Measurements from ENCODE around the gene SEMA3E.

The SEMA3E gene

DNA sequence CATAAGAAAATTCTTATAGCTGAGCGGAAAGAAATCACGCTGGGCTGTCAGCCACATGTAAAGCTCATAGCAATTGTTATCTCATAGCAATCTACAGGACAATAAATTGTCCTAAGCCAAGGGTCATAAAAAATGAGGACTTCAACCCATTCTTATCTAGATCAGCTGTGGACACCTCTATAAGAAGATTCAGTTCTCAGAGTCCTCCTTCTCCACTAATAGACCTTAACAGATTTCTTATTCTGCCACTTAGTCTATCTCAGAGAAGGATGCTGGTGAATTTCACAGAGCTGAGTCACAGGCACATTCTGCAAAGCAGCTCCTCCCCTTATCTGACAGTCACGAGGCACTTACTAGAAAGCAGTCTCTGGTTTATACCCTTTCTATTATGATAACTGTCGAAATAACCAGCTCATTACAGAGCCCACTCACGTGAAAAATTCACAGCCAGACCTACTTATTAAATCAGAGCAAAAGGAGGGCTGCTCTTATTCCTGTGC, 300.9 kb downstream of the SEMA3E start:
- DNase-seq (ENCODE audit: low read depth), result no peak
- no peak for TF ChIP-seq CTCF (IDR thresholded peaks at IDR 0.05; ENCODE audit: insufficient read depth, low read depth, low read length, missing control alignments)
- no peak overlapping the region for H3K4me3 ChIP-seq (ENCODE audit: low read depth, low read length)

DNA sequence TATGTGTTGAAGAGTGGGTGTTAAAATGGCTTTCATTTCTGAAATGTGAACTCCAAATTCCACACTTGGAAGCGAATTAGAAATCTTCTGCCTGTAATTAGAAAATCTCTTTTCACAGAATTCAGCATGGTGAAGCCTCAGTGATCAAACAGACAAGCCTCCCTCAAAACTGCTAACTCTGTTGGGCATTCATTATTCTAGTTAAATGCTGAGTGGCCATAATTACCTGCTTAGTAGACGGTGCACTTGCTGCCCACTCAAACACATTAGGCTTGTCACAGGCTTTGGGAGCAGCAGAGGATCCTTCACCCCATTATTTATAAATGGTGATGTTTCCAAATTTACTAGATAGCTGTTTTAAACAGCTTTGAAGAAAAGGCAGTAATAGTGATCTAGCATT, 309.0 kb downstream of the SEMA3E start:
- no peak for TF ChIP-seq CTCF (IDR thresholded peaks at IDR 0.05; ENCODE audit: insufficient read depth, low read depth, low read length, missing control alignments)
- no peak overlapping the region for H3K4me3 ChIP-seq (ENCODE audit: low read depth, low read length)
- DNase-seq (ENCODE audit: low read depth), result no peak

DNA sequence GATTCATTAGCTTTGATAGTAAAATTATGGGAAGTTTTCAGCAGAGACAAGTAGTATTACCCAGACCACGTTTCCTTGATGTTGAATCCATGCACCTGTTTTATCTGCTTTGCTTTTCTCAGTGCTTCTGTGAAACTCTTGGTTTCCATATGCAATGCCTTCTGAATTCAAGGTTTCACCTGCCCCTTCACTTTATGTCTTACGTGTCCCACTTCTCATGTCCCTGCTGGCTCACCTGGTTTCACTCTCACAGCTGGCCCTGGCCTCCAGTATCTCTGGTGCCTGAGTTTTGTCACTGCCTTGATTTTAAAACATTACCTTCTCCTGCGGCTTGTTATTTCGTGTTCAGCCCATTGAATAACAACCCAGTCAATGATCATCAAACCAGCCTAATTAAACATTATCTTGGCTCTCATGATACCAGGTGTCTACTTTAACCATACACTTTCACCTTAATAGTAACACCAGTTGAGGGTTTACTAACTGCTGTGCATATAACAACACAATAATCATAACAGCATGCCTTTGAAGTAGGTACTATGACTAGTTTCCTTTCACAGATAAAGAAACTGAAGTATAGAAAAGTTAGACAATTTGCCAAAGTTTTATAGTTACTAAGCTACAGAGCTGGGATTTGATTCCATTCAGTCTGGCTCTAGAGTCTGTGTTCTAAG, 310.5 kb downstream of the SEMA3E start:
- no peak overlapping the region for H3K4me3 ChIP-seq (ENCODE audit: low read depth, low read length)
- no peak for TF ChIP-seq CTCF (IDR thresholded peaks at IDR 0.05; ENCODE audit: insufficient read depth, low read depth, low read length, missing control alignments)
- DNase-seq (ENCODE audit: low read depth), result peak; percentile 5

DNA sequence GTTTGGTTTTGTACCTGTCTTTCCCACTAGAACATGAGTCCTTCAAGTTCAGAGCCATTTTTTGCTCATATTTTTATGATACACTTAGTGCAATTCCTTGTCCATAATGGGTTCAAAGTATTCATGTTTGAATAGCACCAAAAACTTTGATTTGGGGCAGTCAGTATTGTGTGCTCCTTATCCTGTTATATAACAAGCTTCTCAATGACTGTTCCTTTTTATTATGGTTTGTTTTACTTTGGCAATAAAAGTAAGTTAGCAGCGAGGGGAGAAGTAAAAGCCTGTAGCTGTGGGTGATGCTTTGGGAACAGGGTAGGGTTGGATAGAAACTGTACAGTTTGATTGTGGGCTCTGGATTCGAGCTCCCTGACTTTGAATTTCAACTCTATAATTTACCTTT, 311.9 kb downstream of the SEMA3E start:
- no peak for TF ChIP-seq CTCF (IDR thresholded peaks at IDR 0.05; ENCODE audit: insufficient read depth, low read depth, low read length, missing control alignments)
- no peak for DNase-seq (ENCODE audit: low read depth)
- H3K4me3 ChIP-seq (ENCODE audit: low read depth, low read length), result no peak overlapping the region

- no peak overlapping the region for H3K4me3 ChIP-seq (ENCODE audit: low read depth, low read length)
- no peak for DNase-seq (ENCODE audit: low read depth)
- no peak for TF ChIP-seq CTCF (IDR thresholded peaks at IDR 0.05; ENCODE audit: insufficient read depth, low read depth, low read length, missing control alignments)
Observed at GRCh38 chr7:83326223-83326622, 322.7 kb downstream of the SEMA3E start.

- no peak for DNase-seq (ENCODE audit: low read depth)
- H3K4me3 ChIP-seq (ENCODE audit: low read depth, low read length), result no peak overlapping the region
Observed at GRCh38 chr7:83325083-83325482, 323.9 kb downstream of the SEMA3E start.

More at GRCh38 chr7:83325083-83325482, 323.9 kb downstream of the SEMA3E start:
- no peak for TF ChIP-seq CTCF (IDR thresholded peaks at IDR 0.05; ENCODE audit: insufficient read depth, low read depth, low read length, missing control alignments)
